A172 (cell line): ENCODE results near the gene MED14. TPM values are rescaled to one million over a fixed set of nuclear protein-coding genes. Genes with fewer than 3 reads are reported as not detected.

ENCODE experiments used
- DNase-seq: peaks from one replicate; pipeline ENCODE4 v3.0.0-alpha.2; 2015; ENCODE audit warnings: low spot score
- total RNA-seq: library from RNA; depleted of rRNA; stranded (reverse); fragments of >200 nt; shearing (Covaris generic); gene quantifications from 2 replicates; pipeline ENCODE4 v1.2.3, GENCODE V29; 2014

Gene MED14
- total RNA-seq, 1 experiment from 2014 or later, result 23.6 TPM

GRCh38 chrX:40729598-40730584 lies 5.5 kb downstream of the MED14 start:
- DNase-seq, result no peak

GRCh38 chrX:40727581-40728252 lies 7.6 kb downstream of the MED14 start:
- no peak for DNase-seq

- DNase-seq, result no peak
These were observed 8.2 kb downstream of the MED14 start for GRCh38 chrX:40727093-40727492.

GRCh38 chrX:40722930-40723329 lies 12.4 kb downstream of the MED14 start:
- DNase-seq, result no peak

- no peak for DNase-seq
These were observed 13.7 kb downstream of the MED14 start for GRCh38 chrX:40721489-40722106.

- DNase-seq, result no peak
These were observed 14.6 kb downstream of the MED14 start for GRCh38 chrX:40720792-40721191.

GRCh38 chrX:40720339-40720738 lies 15.0 kb downstream of the MED14 start:
- no peak for DNase-seq

GRCh38 chrX:40719731-40720130 lies 15.6 kb downstream of the MED14 start:
- no peak for DNase-seq

- no peak for DNase-seq
These were observed 16.1 kb downstream of the MED14 start for GRCh38 chrX:40719218-40719617.

- DNase-seq, result no peak
These were observed 25.9 kb downstream of the MED14 start for GRCh38 chrX:40709395-40709794.

- DNase-seq, result no peak
These were observed 29.6 kb downstream of the MED14 start for GRCh38 chrX:40705658-40706312.

GRCh38 chrX:40700640-40701342 lies 34.6 kb downstream of the MED14 start:
- DNase-seq, result no peak

GRCh38 chrX:40698851-40699250 lies 36.5 kb downstream of the MED14 start:
- no peak for DNase-seq

GRCh38 chrX:40694802-40695201 lies 40.5 kb downstream of the MED14 start:
- no peak for DNase-seq

- DNase-seq, result no peak
These were observed 46.4 kb downstream of the MED14 start for GRCh38 chrX:40688929-40689328.

- no peak for DNase-seq
These were observed 48.2 kb downstream of the MED14 start for GRCh38 chrX:40687169-40687568.

- no peak for DNase-seq
These were observed 49.9 kb downstream of the MED14 start for GRCh38 chrX:40685362-40685918.

GRCh38 chrX:40684092-40684491 lies 51.2 kb downstream of the MED14 start:
- no peak for DNase-seq

GRCh38 chrX:40683245-40683644 lies 52.1 kb downstream of the MED14 start:
- no peak for DNase-seq

- DNase-seq, result no peak
These were observed 64.2 kb downstream of the MED14 start for GRCh38 chrX:40671126-40671525.
